PFSK-1 (cell line): Measurements from ENCODE around the gene CCRL2.

Source experiments
- FOXP2 ChIP-seq: optimal IDR thresholded peaks from 2 replicates; pipeline ENCODE3; 2011; ENCODE audit warnings: borderline replicate concordance, control low read depth, inconsistent platforms; ENCODE audit not compliant: insufficient read depth; ENCODE audit errors: extremely low read length, extremely low read depth
- POLR2AphosphoS5 ChIP-seq: IDR thresholded peaks from 2 replicates; pipeline ENCODE4 v1.6.1; 2012; ENCODE audit warnings: low read depth, mild to moderate bottlenecking, control low read depth, low read length, moderate library complexity
- TAF1 ChIP-seq: IDR thresholded peaks from 2 replicates; pipeline ENCODE4 v1.6.1; 2012; ENCODE audit warnings: low read length, control low read depth, borderline replicate concordance; ENCODE audit not compliant: insufficient read depth
- TF ChIP-seq, protein P1 (sequence below), 2 experiments: IDR thresholded peaks; 2 replicates each; pipeline versions ENCODE4 v1.6.1 to v1.8.0; 2011 to 2012; ENCODE audit warnings: low read depth in 2 of 2, low read length in 2 of 2, control low read depth in 1 of 2, inconsistent platforms in 1 of 2, mild to moderate bottlenecking in 1 of 2, moderate library complexity in 1 of 2; ENCODE audit not compliant: insufficient read depth in 1 of 2

DNA sequence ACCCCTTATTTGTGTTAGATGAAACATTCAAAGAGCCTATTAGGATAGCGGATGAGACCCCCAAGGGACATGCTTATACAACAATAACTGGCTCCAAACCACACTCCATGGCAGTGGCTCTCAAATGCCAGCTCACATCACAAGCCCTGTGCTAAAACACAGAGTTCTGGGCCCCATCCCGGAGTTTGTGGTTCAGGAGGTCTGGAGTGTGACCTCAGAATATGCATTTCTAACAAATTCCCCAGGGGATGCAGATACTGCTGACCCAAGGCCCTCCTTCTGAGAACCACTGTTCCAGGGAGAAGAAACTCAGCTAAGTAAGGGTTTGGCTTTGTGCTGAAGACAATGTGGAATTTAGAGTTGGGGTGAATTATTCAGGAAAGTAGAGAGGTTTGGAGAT is 3.6 kb downstream of the CCRL2 start:
- TF ChIP-seq, protein P1, sequence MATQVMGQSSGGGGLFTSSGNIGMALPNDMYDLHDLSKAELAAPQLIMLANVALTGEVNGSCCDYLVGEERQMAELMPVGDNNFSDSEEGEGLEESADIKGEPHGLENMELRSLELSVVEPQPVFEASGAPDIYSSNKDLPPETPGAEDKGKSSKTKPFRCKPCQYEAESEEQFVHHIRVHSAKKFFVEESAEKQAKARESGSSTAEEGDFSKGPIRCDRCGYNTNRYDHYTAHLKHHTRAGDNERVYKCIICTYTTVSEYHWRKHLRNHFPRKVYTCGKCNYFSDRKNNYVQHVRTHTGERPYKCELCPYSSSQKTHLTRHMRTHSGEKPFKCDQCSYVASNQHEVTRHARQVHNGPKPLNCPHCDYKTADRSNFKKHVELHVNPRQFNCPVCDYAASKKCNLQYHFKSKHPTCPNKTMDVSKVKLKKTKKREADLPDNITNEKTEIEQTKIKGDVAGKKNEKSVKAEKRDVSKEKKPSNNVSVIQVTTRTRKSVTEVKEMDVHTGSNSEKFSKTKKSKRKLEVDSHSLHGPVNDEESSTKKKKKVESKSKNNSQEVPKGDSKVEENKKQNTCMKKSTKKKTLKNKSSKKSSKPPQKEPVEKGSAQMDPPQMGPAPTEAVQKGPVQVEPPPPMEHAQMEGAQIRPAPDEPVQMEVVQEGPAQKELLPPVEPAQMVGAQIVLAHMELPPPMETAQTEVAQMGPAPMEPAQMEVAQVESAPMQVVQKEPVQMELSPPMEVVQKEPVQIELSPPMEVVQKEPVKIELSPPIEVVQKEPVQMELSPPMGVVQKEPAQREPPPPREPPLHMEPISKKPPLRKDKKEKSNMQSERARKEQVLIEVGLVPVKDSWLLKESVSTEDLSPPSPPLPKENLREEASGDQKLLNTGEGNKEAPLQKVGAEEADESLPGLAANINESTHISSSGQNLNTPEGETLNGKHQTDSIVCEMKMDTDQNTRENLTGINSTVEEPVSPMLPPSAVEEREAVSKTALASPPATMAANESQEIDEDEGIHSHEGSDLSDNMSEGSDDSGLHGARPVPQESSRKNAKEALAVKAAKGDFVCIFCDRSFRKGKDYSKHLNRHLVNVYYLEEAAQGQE (IDR thresholded peaks at IDR 0.05; ENCODE audit: insufficient read depth in 1 of 2, low read depth in 2 of 2, low read length in 2 of 2) = no peak
- TF ChIP-seq TAF1 = no peak
- no peak for TF ChIP-seq POLR2AphosphoS5
- no peak for TF ChIP-seq FOXP2
